Large intestine (tissue), 12 donors: ENCODE results near the gene TGFA. TPM values are rescaled to one million over a fixed set of nuclear protein-coding genes. Genes with fewer than 3 reads are reported as not detected.

Experiments
- DNase-seq, 2 donors: peaks; one replicate each; pipeline versions ENCODE4 v3.0.0 to v3.0.0-alpha.2; 2013
- H3K27ac ChIP-seq: one replicate; pipeline ENCODE4 v1.5.1; 2013; ENCODE audit warnings: low read length
- H3K27me3 ChIP-seq: 2 replicates; pipeline ENCODE4 v1.6.1; 2013; ENCODE audit warnings: low read length; ENCODE audit not compliant: control insufficient read depth, insufficient read depth
- H3K36me3 ChIP-seq: 2 replicates; pipeline ENCODE4 v1.6.1; 2013; ENCODE audit warnings: low read length; ENCODE audit not compliant: control insufficient read depth, insufficient read depth
- H3K4me1 ChIP-seq: one replicate; pipeline ENCODE4 v1.6.1; 2013; ENCODE audit warnings: low read length; ENCODE audit not compliant: control insufficient read depth, insufficient read depth
- H3K4me3 ChIP-seq: one replicate; pipeline ENCODE4 v1.5.1; 2013; ENCODE audit warnings: low read length
- H3K9me3 ChIP-seq: one replicate; pipeline ENCODE4 v1.6.1; 2013; ENCODE audit warnings: mild to moderate bottlenecking, low read depth, low read length, moderate library complexity; ENCODE audit not compliant: control insufficient read depth
- WGBS: methylation state at CpG from one replicate; pipeline ENCODE4 v1.1.5; 2013; ENCODE audit warnings: low lambda C conversion rate; ENCODE audit not compliant: insufficient coverage; 5-methylcytosine and 5-hydroxymethylcytosine counted together
- long read RNA-seq, 11 donors: transcript quantifications; one replicate each; lab custom pipeline, GENCODE V29; 2026
- polyA plus RNA-seq: library from polyadenylated mRNA; unstranded; fragments of 120-200 nt; gene quantifications from one replicate; pipeline ENCODE4 v1.2.1, GENCODE V29; 2013

The TGFA gene
- polyA plus RNA-seq: 8.4 TPM
- long read RNA-seq, donor 1, full-length matches to known transcripts: 3 of 3 reads
- long read RNA-seq, donor 1, partial matches to known transcripts: 0 of 3 reads
- long read RNA-seq, donor 1, other reads (novel, unspliced or antisense): 0 of 3 reads
- long read RNA-seq, donor 2, full-length matches to known transcripts: 1 of 1 reads
- long read RNA-seq, donor 2, partial matches to known transcripts: 0 of 1 reads
- long read RNA-seq, donor 2, other reads (novel, unspliced or antisense): 0 of 1 reads
- long read RNA-seq, donor 3: 0 reads
- long read RNA-seq, donor 4: 0 reads
- long read RNA-seq, donor 5, full-length matches to known transcripts: 2 of 2 reads
- long read RNA-seq, donor 5, partial matches to known transcripts: 0 of 2 reads
- long read RNA-seq, donor 5, other reads (novel, unspliced or antisense): 0 of 2 reads
- long read RNA-seq, donor 6, full-length matches to known transcripts: 3 of 3 reads
- long read RNA-seq, donor 6, partial matches to known transcripts: 0 of 3 reads
- long read RNA-seq, donor 6, other reads (novel, unspliced or antisense): 0 of 3 reads
- long read RNA-seq, donor 7, full-length matches to known transcripts: 1 of 1 reads
- long read RNA-seq, donor 7, partial matches to known transcripts: 0 of 1 reads
- long read RNA-seq, donor 7, other reads (novel, unspliced or antisense): 0 of 1 reads
- long read RNA-seq, donor 8, full-length matches to known transcripts: 3 of 3 reads
- long read RNA-seq, donor 8, partial matches to known transcripts: 0 of 3 reads
- long read RNA-seq, donor 8, other reads (novel, unspliced or antisense): 0 of 3 reads
- long read RNA-seq, donor 9, full-length matches to known transcripts: 2 of 2 reads
- long read RNA-seq, donor 9, partial matches to known transcripts: 0 of 2 reads
- long read RNA-seq, donor 9, other reads (novel, unspliced or antisense): 0 of 2 reads
- long read RNA-seq, donor 10, full-length matches to known transcripts: 1 of 1 reads
- long read RNA-seq, donor 10, partial matches to known transcripts: 0 of 1 reads
- long read RNA-seq, donor 10, other reads (novel, unspliced or antisense): 0 of 1 reads
- long read RNA-seq, donor 11: 0 reads

- peak; percentile 78 to 87 for DNase-seq
- Histone ChIP-seq H3K27ac (peak within 1 kb of the TSS; percentile 92), H3K27me3 (peaks cover 30% of the 10 kb centered on the region), H3K36me3 (no peaks in the 10 kb centered on the region), H3K4me1 (peaks cover 31% of the 10 kb centered on the region), H3K4me3 (peak within 1 kb of the TSS; percentile 67), H3K9me3 (no peaks in the 10 kb centered on the region)
- no CpG with 5 or more reads among the region's 88 CpGs for WGBS
Measured at GRCh38 chr2:70553584-70554337, at the start of gene TGFA. Gene TGFA, minus strand, starts transcription at chr2:70553826. Its CDS starts 59 bp downstream, at chr2:70553767.

GRCh38 chr2:70603066-70603465, 49.4 kb upstream of the TGFA start:
- no peak overlapping the region for H3K27ac ChIP-seq
- H3K4me3 ChIP-seq: no peak overlapping the region

GRCh38 chr2:70598197-70598596, 44.6 kb upstream of the TGFA start:
- H3K27ac ChIP-seq: no peak overlapping the region
- no peaks in the 10 kb centered on the region for H3K4me1 ChIP-seq
- WGBS: no CpG with 5 or more reads among the region's 1 CpG
- H3K9me3 ChIP-seq: no peaks in the 10 kb centered on the region
- DNase-seq: no peak
- no peaks in the 10 kb centered on the region for H3K36me3 ChIP-seq
- H3K4me3 ChIP-seq: no peak overlapping the region
- H3K27me3 ChIP-seq: no peaks in the 10 kb centered on the region

More at GRCh38 chr2:70603066-70603465, 49.4 kb upstream of the TGFA start:
- H3K4me1 ChIP-seq: peaks cover 6% of the 10 kb centered on the region
- no peaks in the 10 kb centered on the region for H3K36me3 ChIP-seq
- no peaks in the 10 kb centered on the region for H3K27me3 ChIP-seq
- no peaks in the 10 kb centered on the region for H3K9me3 ChIP-seq
- no peak for DNase-seq

- no peak for DNase-seq
- no peaks in the 10 kb centered on the region for H3K36me3 ChIP-seq
- no peaks in the 10 kb centered on the region for H3K27me3 ChIP-seq
- no peaks in the 10 kb centered on the region for H3K9me3 ChIP-seq
- H3K4me3 ChIP-seq: no peak overlapping the region
- no peaks in the 10 kb centered on the region for H3K4me1 ChIP-seq
- no peak overlapping the region for H3K27ac ChIP-seq
- WGBS: no CpG with 5 or more reads among the region's 7 CpGs
Measured at GRCh38 chr2:70596739-70597138, 43.1 kb upstream of the TGFA start.

GRCh38 chr2:70596293-70596692, 42.7 kb upstream of the TGFA start:
- Histone ChIP-seq H3K27me3 (no peaks in the 10 kb centered on the region), H3K27ac (no peak overlapping the region), H3K9me3 (no peaks in the 10 kb centered on the region), H3K4me3 (no peak overlapping the region), H3K36me3 (no peaks in the 10 kb centered on the region), H3K4me1 (no peaks in the 10 kb centered on the region)
- no peak for DNase-seq
- WGBS: 83% methylated on average over 1 of the region's 6 CpGs

- Histone ChIP-seq H3K4me1 (no peaks in the 10 kb centered on the region), H3K27ac (no peak overlapping the region), H3K27me3 (no peaks in the 10 kb centered on the region), H3K9me3 (no peaks in the 10 kb centered on the region), H3K36me3 (no peaks in the 10 kb centered on the region), H3K4me3 (no peak overlapping the region)
- no peak for DNase-seq
- no CpG with 5 or more reads among the region's 7 CpGs for WGBS
Measured at GRCh38 chr2:70583091-70583490, 29.5 kb upstream of the TGFA start.

- no peak overlapping the region for H3K27ac ChIP-seq
- peaks cover 3% of the 10 kb centered on the region for H3K27me3 ChIP-seq
- DNase-seq: no peak
- H3K9me3 ChIP-seq: no peaks in the 10 kb centered on the region
- H3K36me3 ChIP-seq: no peaks in the 10 kb centered on the region
- no peaks in the 10 kb centered on the region for H3K4me1 ChIP-seq
- no peak overlapping the region for H3K4me3 ChIP-seq
Measured at GRCh38 chr2:70580352-70580751, 26.7 kb upstream of the TGFA start.

- Histone ChIP-seq H3K27ac (no peak overlapping the region), H3K4me1 (no peaks in the 10 kb centered on the region), H3K36me3 (no peaks in the 10 kb centered on the region), H3K9me3 (no peaks in the 10 kb centered on the region), H3K27me3 (peaks cover 11% of the 10 kb centered on the region), H3K4me3 (no peak overlapping the region)
- no peak for DNase-seq
- 79% methylated on average over 3 of the region's 3 CpGs for WGBS
Measured at GRCh38 chr2:70574618-70575017, 21.0 kb upstream of the TGFA start.

- no CpG with 5 or more reads among the region's 2 CpGs for WGBS
- peaks cover 11% of the 10 kb centered on the region for H3K27me3 ChIP-seq
Measured at GRCh38 chr2:70574109-70574508, 20.5 kb upstream of the TGFA start.

More at GRCh38 chr2:70574109-70574508, 20.5 kb upstream of the TGFA start:
- Histone ChIP-seq H3K27ac (no peak overlapping the region), H3K4me3 (no peak overlapping the region), H3K4me1 (no peaks in the 10 kb centered on the region), H3K9me3 (no peaks in the 10 kb centered on the region), H3K36me3 (no peaks in the 10 kb centered on the region)
- DNase-seq: no peak
